DMS 273 treated with DMSO at 0.1 percent for 48 hours (cell line): ENCODE data around the gene DTNB.
"Not testable (repeated sequence)": the region's sequence is repeated elsewhere in the genome, so short reads cannot be mapped to it uniquely, and the experiment has no call there.

Experiments used
- DNase-seq: peaks from one replicate; lab custom pipeline; 2025; lab: John Stamatoyannopoulos, UW

Gene DTNB

GRCh38 chr2:25589676-25590205, 83.6 kb downstream of the DTNB start:
- DNase-seq: no peak

- no peak for DNase-seq
Measured at GRCh38 chr2:25588576-25588975, 84.8 kb downstream of the DTNB start.

- no peak for DNase-seq
Measured at GRCh38 chr2:25587361-25587760, 86.0 kb downstream of the DTNB start.

GRCh38 chr2:25586726-25587144, 86.6 kb downstream of the DTNB start:
- DNase-seq: no peak

GRCh38 chr2:25585189-25585588, 88.2 kb downstream of the DTNB start:
- DNase-seq: no peak

GRCh38 chr2:25582077-25582830, 91.1 kb downstream of the DTNB start:
- no peak for DNase-seq

- no peak for DNase-seq
Measured at GRCh38 chr2:25576596-25576995, 96.8 kb downstream of the DTNB start.

GRCh38 chr2:25572638-25573037, 100.7 kb downstream of the DTNB start:
- no peak for DNase-seq

- no peak for DNase-seq
Measured at GRCh38 chr2:25570161-25570845, 103.1 kb downstream of the DTNB start.

GRCh38 chr2:25567406-25567805, 106.0 kb downstream of the DTNB start:
- DNase-seq: no peak

- no peak for DNase-seq
Measured at GRCh38 chr2:25566694-25567093, 106.7 kb downstream of the DTNB start.

GRCh38 chr2:25566094-25566493, 107.3 kb downstream of the DTNB start:
- DNase-seq: no peak

GRCh38 chr2:25561136-25561850, 112.1 kb downstream of the DTNB start:
- DNase-seq: no peak

- no peak for DNase-seq
Measured at GRCh38 chr2:25559148-25559547, 114.2 kb downstream of the DTNB start.

GRCh38 chr2:25558262-25558661, 115.1 kb downstream of the DTNB start:
- no peak for DNase-seq

GRCh38 chr2:25557179-25558036, 116.0 kb downstream of the DTNB start:
- no peak for DNase-seq

- DNase-seq: no peak
Measured at GRCh38 chr2:25552318-25552717, 121.1 kb downstream of the DTNB start.

- DNase-seq: no peak
Measured at GRCh38 chr2:25551316-25551715, 122.1 kb downstream of the DTNB start.

- DNase-seq: not testable (repeated sequence)
Measured at GRCh38 chr2:25549571-25549970, 123.8 kb downstream of the DTNB start.

GRCh38 chr2:25548601-25549000, 124.8 kb downstream of the DTNB start:
- DNase-seq: no peak

GRCh38 chr2:25546852-25547251, 126.5 kb downstream of the DTNB start:
- DNase-seq: no peak

GRCh38 chr2:25545899-25546298, 127.5 kb downstream of the DTNB start:
- no peak for DNase-seq
